ENCODE results near the gene EHBP1. TPM values are rescaled to one million over a fixed set of nuclear protein-coding genes. Genes with fewer than 3 reads are reported as not detected.

EHBP1 gene
- total RNA-seq, 4 donors from 2014 or later, result 195 to 367 (median 212) TPM

DNA sequence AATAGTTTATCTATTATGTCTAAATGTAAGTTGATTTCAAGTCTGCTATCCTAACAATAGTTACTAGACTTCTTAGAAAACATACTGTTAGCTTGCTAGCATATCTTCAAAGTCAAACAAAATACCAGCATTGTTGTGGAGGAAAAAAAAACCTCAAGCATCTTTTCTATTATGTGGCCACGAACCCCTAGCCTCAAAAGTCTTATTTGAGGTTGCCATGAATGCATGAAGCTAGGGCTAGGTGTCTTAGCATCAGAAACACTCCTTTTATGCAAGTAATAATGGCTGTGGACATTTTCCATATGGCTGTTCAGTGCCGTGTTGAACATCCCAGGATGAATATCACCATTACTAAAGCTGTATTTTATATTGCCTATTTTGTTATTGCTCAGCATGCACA is 258.5 kb downstream of the EHBP1 start:
- peaks cover 0 to 37% (median 0%) of the 10 kb centered on the region in 3 donors for H3K36me3 ChIP-seq
- TF ChIP-seq EP300 (IDR thresholded peaks at IDR 0.05) (no peak), CTCF (IDR thresholded peaks at IDR 0.05) (no peak), POLR2A (IDR thresholded peaks at IDR 0.05) (no peak)
- H3K27me3 ChIP-seq, result no peaks in the 10 kb centered on the region
- no peak overlapping the region for H3K4me3 ChIP-seq
- 67 to 82% methylated on average over 2 of the region's 2 CpGs for WGBS, 2 donors
- DNase-seq (ENCODE audit: low spot score in 2 of 2), result no peak
- H3K9me3 ChIP-seq, result no peaks in the 10 kb centered on the region
- no peaks in the 10 kb centered on the region for H3K4me1 ChIP-seq
- no peak overlapping the region for H3K27ac ChIP-seq

GRCh38 chr2:62964671-62965070 is 259.2 kb downstream of the EHBP1 start:
- H3K27me3 ChIP-seq, result no peaks in the 10 kb centered on the region
- WGBS, 2 donors, result 88 to 89% methylated on average over 7 of the region's 7 CpGs
- peaks cover 0 to 31% (median 0%) of the 10 kb centered on the region in 3 donors for H3K36me3 ChIP-seq
- no peak overlapping the region for H3K27ac ChIP-seq
- no peaks in the 10 kb centered on the region for H3K4me1 ChIP-seq
- no peak for TF ChIP-seq CTCF (IDR thresholded peaks at IDR 0.05)
- H3K9me3 ChIP-seq, result no peaks in the 10 kb centered on the region
- H3K4me3 ChIP-seq, result no peak overlapping the region
- DNase-seq (ENCODE audit: low spot score in 2 of 2), result no peak

GRCh38 chr2:62966991-62967390 is 261.5 kb downstream of the EHBP1 start:
- Histone ChIP-seq H3K4me1 (no peaks in the 10 kb centered on the region), H3K36me3 (peaks cover 0 to 31% (median 0%) of the 10 kb centered on the region in 3 donors), H3K27me3 (no peaks in the 10 kb centered on the region), H3K27ac (no peak overlapping the region), H3K9me3 (no peaks in the 10 kb centered on the region), H3K4me3 (no peak overlapping the region)
- no peak for DNase-seq (ENCODE audit: low spot score in 2 of 2)
- no peak for TF ChIP-seq POLR2A (IDR thresholded peaks at IDR 0.05)
- TF ChIP-seq EP300 (IDR thresholded peaks at IDR 0.05), result no peak
- TF ChIP-seq CTCF (IDR thresholded peaks at IDR 0.05), result no peak
- WGBS, 2 donors, result 96 to 97% methylated on average over 6 of the region's 6 CpGs

GRCh38 chr2:62968168-62968567 is 262.7 kb downstream of the EHBP1 start:
- H3K27ac ChIP-seq, result no peak overlapping the region
- no peaks in the 10 kb centered on the region for H3K4me1 ChIP-seq
- H3K9me3 ChIP-seq, result no peaks in the 10 kb centered on the region
- 91 to 93% methylated on average over 1 of the region's 1 CpG for WGBS, 2 donors
- H3K36me3 ChIP-seq, result peaks cover 0 to 26% (median 0%) of the 10 kb centered on the region in 3 donors
- H3K27me3 ChIP-seq, result no peaks in the 10 kb centered on the region
- no peak for DNase-seq (ENCODE audit: low spot score in 2 of 2)
- no peak overlapping the region for H3K4me3 ChIP-seq
- TF ChIP-seq POLR2A (IDR thresholded peaks at IDR 0.05), result no peak
- no peak for TF ChIP-seq EP300 (IDR thresholded peaks at IDR 0.05)
- no peak for TF ChIP-seq CTCF (IDR thresholded peaks at IDR 0.05)

- H3K9me3 ChIP-seq, result no peaks in the 10 kb centered on the region
- H3K27ac ChIP-seq, result no peak overlapping the region
- no peak overlapping the region for H3K4me3 ChIP-seq
- H3K4me1 ChIP-seq, result no peaks in the 10 kb centered on the region
- WGBS, 2 donors, result 90 to 95% methylated on average over 1 of the region's 1 CpG
- TF ChIP-seq POLR2A (IDR thresholded peaks at IDR 0.05), result no peak
- no peak for TF ChIP-seq EP300 (IDR thresholded peaks at IDR 0.05)
- no peak for TF ChIP-seq CTCF (IDR thresholded peaks at IDR 0.05)
- no peaks in the 10 kb centered on the region for H3K27me3 ChIP-seq
- DNase-seq (ENCODE audit: low spot score in 2 of 2), result no peak
- H3K36me3 ChIP-seq, result peaks cover 0 to 28% (median 0%) of the 10 kb centered on the region in 3 donors
Observed at GRCh38 chr2:62968668-62969067, 263.2 kb downstream of the EHBP1 start.
